Stomach (tissue), 9 donors: ENCODE measurements around the gene OR2A2. TPM values are rescaled to one million over a fixed set of nuclear protein-coding genes. Genes with fewer than 3 reads are reported as not detected.
A peak's percentile ranks its signal among the peaks of the same experiment; 100 is the strongest.
"Not testable (repeated sequence)": the region's sequence is repeated elsewhere in the genome, so short reads cannot be mapped to it uniquely, and the experiment has no call there.

Experiments used
- DNase-seq, 2 donors: peaks; one replicate each; pipeline versions ENCODE4 v3.0.0 to v3.0.0-alpha.2; 2013 to 2019
- H3K27ac ChIP-seq, 5 donors: fragments of 200-600 bp in 4 of 5; sonication (generic) in 4 of 5; one replicate each; pipeline ENCODE4 v1.5.1; 2013 to 2019; ENCODE audit warnings: mild to moderate bottlenecking in 1 of 5, moderate library complexity in 1 of 5
- H3K27me3 ChIP-seq, 3 donors: fragments of 200-600 bp; sonication (generic); one replicate each; pipeline ENCODE4 v1.5.1; 2017 to 2019; ENCODE audit warnings: mixed run types in 1 of 3
- H3K36me3 ChIP-seq, 4 donors: fragments of 200-600 bp; sonication (generic); 1 replicate in 3 of 4; 2 replicates in 1 of 4; pipeline ENCODE4 v1.5.1; 2016 to 2019
- H3K4me1 ChIP-seq, 4 donors: fragments of 200-600 bp; sonication (generic); one replicate each; pipeline ENCODE4 v1.5.1; 2016 to 2019
- H3K4me3 ChIP-seq, 4 donors: fragments of 200-600 bp; sonication (generic) in 3 of 4; one replicate each; pipeline ENCODE4 v1.5.1; 2016 to 2019; ENCODE audit warnings: mild to moderate bottlenecking in 1 of 4
- H3K9me3 ChIP-seq, 4 donors: fragments of 200-600 bp; sonication (generic); one replicate each; pipeline ENCODE4 v1.5.1; 2016 to 2019
- CTCF ChIP-seq, 7 experiments: fragments of 450-650 bp in 4 of 7; fragments of 200-600 bp in 3 of 7; sonication (generic) in 3 of 7; IDR thresholded peaks; one replicate each; pipeline ENCODE4 v1.5.1; 2016 to 2019; ENCODE audit warnings: antibody characterized with exemption in 7 of 7, control low read depth in 2 of 7, mild to moderate bottlenecking in 1 of 7
- EP300 ChIP-seq: sonication (generic); formaldehyde crosslinking; IDR thresholded peaks from one replicate; pipeline ENCODE4 v1.6.1; 2017; ENCODE audit warnings: antibody characterized with exemption
- POLR2A ChIP-seq, 4 donors: fragments of 450-650 bp; IDR thresholded peaks; one replicate each; pipeline ENCODE4 v1.6.1; 2016; ENCODE audit warnings: antibody characterized with exemption in 4 of 4, control low read depth in 2 of 4, mild to moderate bottlenecking in 1 of 4, moderate library complexity in 1 of 4
- POLR2AphosphoS5 ChIP-seq, 3 donors: sonication (generic); formaldehyde crosslinking; IDR thresholded peaks; one replicate each; pipeline ENCODE4 v1.6.1; 2016; ENCODE audit warnings: antibody characterized with exemption in 3 of 3
- WGBS, 5 donors: extraction: QIAGEN DNeasy Blood & Tissue Kit in 3 of 5; methylation state at CpG; one replicate each; pipeline versions ENCODE4 v1.1.5 to v1.1.7; 2013 to 2018; 5-methylcytosine and 5-hydroxymethylcytosine counted together
- intact Hi-C: fragments of 100-400 bp; cut with DNase I; formaldehyde crosslinking; loops from one replicate; pipeline ENCODE4 v1.15.1; 2023; ENCODE audit warnings: low total_unique reads
- polyA plus RNA-seq, 3 donors: library from polyadenylated mRNA; stranded (reverse); fragments of 200-250 nt; gene quantifications; one replicate each; pipeline ENCODE4 v1.2.3, GENCODE V29; 2013
- total RNA-seq, 5 donors: library from RNA; depleted of rRNA; stranded (reverse); fragments of >200 nt; gene quantifications; one replicate each; pipeline versions ENCODE4 v1.1.0 to v1.2.3, GENCODE V29; 2014 to 2016
- donor health status: healthy with polysubstance abuse.
- donor health status: Bipolar disorder and iron deficiency.
- donor health status: healthy.

OR2A2 gene
- total and polyA plus RNA-seq, 8 donors, result not detected

GRCh38 chr7:144110272-144110671, 889 bp downstream of the OR2A2 start:
- no peak overlapping the region for H3K4me3 ChIP-seq
- no peak for TF ChIP-seq POLR2A (IDR thresholded peaks at IDR 0.05)
- no peak for TF ChIP-seq EP300
- no peak for TF ChIP-seq POLR2AphosphoS5 (IDR thresholded peaks at IDR 0.05)
- no peak for TF ChIP-seq CTCF (IDR thresholded peaks at IDR 0.05)
- H3K36me3 ChIP-seq, result no peaks in the 10 kb centered on the region
- intact Hi-C loops, result no loop called here
- H3K9me3 ChIP-seq, result no peaks in the 10 kb centered on the region
- no peak for DNase-seq
- WGBS, 5 donors, result 69 to 82% (median 78%) methylated on average over 5 of the region's 5 CpGs
- no peaks in the 10 kb centered on the region for H3K4me1 ChIP-seq
- H3K27me3 ChIP-seq, result no peaks in the 10 kb centered on the region
- no peak overlapping the region for H3K27ac ChIP-seq

GRCh38 chr7:144113651-144114050, 4.3 kb downstream of the OR2A2 start:
- no peaks in the 10 kb centered on the region for H3K27me3 ChIP-seq
- 24 to 41% (median 32%) methylated on average over 1 of the region's 1 CpG for WGBS, 5 donors

GRCh38 chr7:144118341-144118740, 9.0 kb downstream of the OR2A2 start:
- no peaks in the 10 kb centered on the region for H3K9me3 ChIP-seq
- 58 to 78% (median 74%) methylated on average over 8 of the region's 8 CpGs for WGBS, 5 donors
- intact Hi-C loops, result no loop called here

More at GRCh38 chr7:144113651-144114050, 4.3 kb downstream of the OR2A2 start:
- Histone ChIP-seq H3K36me3 (no peaks in the 10 kb centered on the region), H3K27ac (no peak overlapping the region), H3K4me1 (no peaks in the 10 kb centered on the region), H3K4me3 (no peak overlapping the region), H3K9me3 (no peaks in the 10 kb centered on the region)
- DNase-seq, result no peak
- intact Hi-C loops, result no loop called here
- TF ChIP-seq CTCF (IDR thresholded peaks at IDR 0.05) (no peak), EP300 (no peak), POLR2A (IDR thresholded peaks at IDR 0.05) (no peak), POLR2AphosphoS5 (IDR thresholded peaks at IDR 0.05) (no peak)

GRCh38 chr7:144122876-144123275, 13.5 kb downstream of the OR2A2 start, which contains the start of gene OR2A14:
Gene OR2A14, plus strand, starts transcription at chr7:144123176. Its CDS starts 5,937 bp downstream, at chr7:144129113.
- no peaks in the 10 kb centered on the region for H3K9me3 ChIP-seq
- no peaks in the 10 kb centered on the region for H3K4me1 ChIP-seq
- no peak within 1 kb of the TSS for H3K4me3 ChIP-seq
- no peak for DNase-seq
- WGBS, 5 donors, result 81 to 97% (median 88%) methylated on average over 1 of the region's 1 CpG
- intact Hi-C loops, result no loop called here
- no peaks in the 10 kb centered on the region for H3K27me3 ChIP-seq
- H3K36me3 ChIP-seq, result no peaks in the 10 kb centered on the region
- H3K27ac ChIP-seq, result no peak within 1 kb of the TSS
- TF ChIP-seq POLR2A (IDR thresholded peaks at IDR 0.05), result no peak
- TF ChIP-seq POLR2AphosphoS5 (IDR thresholded peaks at IDR 0.05), result no peak
- TF ChIP-seq CTCF (IDR thresholded peaks at IDR 0.05), result no peak
- no peak for TF ChIP-seq EP300

More at GRCh38 chr7:144118341-144118740, 9.0 kb downstream of the OR2A2 start:
- no peak for TF ChIP-seq EP300
- no peaks in the 10 kb centered on the region for H3K4me1 ChIP-seq
- no peaks in the 10 kb centered on the region for H3K27me3 ChIP-seq
- H3K36me3 ChIP-seq, result no peaks in the 10 kb centered on the region
- no peak for DNase-seq
- no peak overlapping the region for H3K27ac ChIP-seq
- H3K4me3 ChIP-seq, result no peak overlapping the region

GRCh38 chr7:144127714-144128334, 18.4 kb downstream of the OR2A2 start:
- peak; percentile 91 to 92 for DNase-seq
- intact Hi-C loops, result no loop called here
- Histone ChIP-seq H3K4me3 (no peak overlapping the region), H3K9me3 (no peaks in the 10 kb centered on the region), H3K27ac (no peak overlapping the region), H3K27me3 (no peaks in the 10 kb centered on the region), H3K4me1 (no peaks in the 10 kb centered on the region), H3K36me3 (no peaks in the 10 kb centered on the region)
- TF ChIP-seq EP300 (no peak), CTCF (IDR thresholded peaks at IDR 0.05) (peak in 4 of 7 experiments; percentile 66 to 85 (median 72)), POLR2AphosphoS5 (IDR thresholded peaks at IDR 0.05) (no peak), POLR2A (IDR thresholded peaks at IDR 0.05) (no peak)
- WGBS, 5 donors, result 41 to 44% (median 42%) methylated on average over 6 of the region's 6 CpGs

GRCh38 chr7:144129601-144130000, 20.2 kb downstream of the OR2A2 start:
- H3K4me3 ChIP-seq, H3K27me3 ChIP-seq, intact Hi-C loops, H3K36me3 ChIP-seq, H3K27ac ChIP-seq, H3K9me3 ChIP-seq, H3K4me1 ChIP-seq, DNase-seq: not testable (repeated sequence)
- WGBS, 5 donors, result 91 to 94% (median 93%) methylated on average over 9 of the region's 9 CpGs
